Measurements from ENCODE around the gene DNASE1L1.
"Not testable (repeated sequence)": the region's sequence is repeated elsewhere in the genome, so short reads cannot be mapped to it uniquely, and the experiment has no call there.

Gene DNASE1L1

GRCh38 chrX:154403192-154403591, 5.9 kb downstream of the DNASE1L1 start:
- no peak for DNase-seq

- DNase-seq = no peak
These were observed 6.4 kb downstream of the DNASE1L1 start for GRCh38 chrX:154402622-154403127.

GRCh38 chrX:154401918-154402621, 7.0 kb downstream of the DNASE1L1 start:
- DNase-seq = no peak

GRCh38 chrX:154401045-154401799, 7.8 kb downstream of the DNASE1L1 start:
- peak; percentile 36 for DNase-seq

- not testable (repeated sequence) for DNase-seq
These were observed 8.7 kb downstream of the DNASE1L1 start for GRCh38 chrX:154400369-154400817.

- DNase-seq = no peak
These were observed 9.3 kb downstream of the DNASE1L1 start for GRCh38 chrX:154399527-154400368.

GRCh38 chrX:154398668-154399526, 10.2 kb downstream of the DNASE1L1 start:
- DNase-seq = peak; percentile 85

- peak; percentile 90 for DNase-seq
These were observed 11.0 kb downstream of the DNASE1L1 start, which contains the start of gene RPL10 for GRCh38 chrX:154397888-154398667. TSS of gene RPL10 (plus strand) at chrX:154398377. CDS start at chrX:154398520, 143 bp downstream.

- peak; percentile 75 for DNase-seq
These were observed 11.8 kb downstream of the DNASE1L1 start for GRCh38 chrX:154396973-154397887.

- not testable (repeated sequence) for DNase-seq
These were observed 12.7 kb downstream of the DNASE1L1 start for GRCh38 chrX:154396363-154396762.

- DNase-seq = not testable (repeated sequence)
These were observed 19.0 kb downstream of the DNASE1L1 start for GRCh38 chrX:154389812-154390747.

GRCh38 chrX:154388649-154389048, 20.4 kb downstream of the DNASE1L1 start:
- DNase-seq = not testable (repeated sequence)

GRCh38 chrX:154388094-154388493, 21.0 kb downstream of the DNASE1L1 start:
- not testable (repeated sequence) for DNase-seq

- DNase-seq = no peak
These were observed 24.7 kb downstream of the DNASE1L1 start for GRCh38 chrX:154384284-154384892.

GRCh38 chrX:154383359-154384283, 25.4 kb downstream of the DNASE1L1 start:
- no peak for DNase-seq

GRCh38 chrX:154382483-154383069, 26.5 kb downstream of the DNASE1L1 start:
- DNase-seq = no peak

- no peak for DNase-seq
These were observed 27.8 kb downstream of the DNASE1L1 start for GRCh38 chrX:154381271-154381670.

Measured in stimulated activated CD4-positive, alpha-beta T cell treated with anti-CD3 and anti-CD28 coated beads, Interleukin-4, amount 100 ng/mL, for 24 hours (primary cell).